ENCODE measurements around the gene HSD17B10. TPM values are rescaled to one million over a fixed set of nuclear protein-coding genes. Genes with fewer than 3 reads are reported as not detected.

Gene HSD17B10
- total RNA-seq, 1 donor from 2014 or later = 135 TPM

DNA sequence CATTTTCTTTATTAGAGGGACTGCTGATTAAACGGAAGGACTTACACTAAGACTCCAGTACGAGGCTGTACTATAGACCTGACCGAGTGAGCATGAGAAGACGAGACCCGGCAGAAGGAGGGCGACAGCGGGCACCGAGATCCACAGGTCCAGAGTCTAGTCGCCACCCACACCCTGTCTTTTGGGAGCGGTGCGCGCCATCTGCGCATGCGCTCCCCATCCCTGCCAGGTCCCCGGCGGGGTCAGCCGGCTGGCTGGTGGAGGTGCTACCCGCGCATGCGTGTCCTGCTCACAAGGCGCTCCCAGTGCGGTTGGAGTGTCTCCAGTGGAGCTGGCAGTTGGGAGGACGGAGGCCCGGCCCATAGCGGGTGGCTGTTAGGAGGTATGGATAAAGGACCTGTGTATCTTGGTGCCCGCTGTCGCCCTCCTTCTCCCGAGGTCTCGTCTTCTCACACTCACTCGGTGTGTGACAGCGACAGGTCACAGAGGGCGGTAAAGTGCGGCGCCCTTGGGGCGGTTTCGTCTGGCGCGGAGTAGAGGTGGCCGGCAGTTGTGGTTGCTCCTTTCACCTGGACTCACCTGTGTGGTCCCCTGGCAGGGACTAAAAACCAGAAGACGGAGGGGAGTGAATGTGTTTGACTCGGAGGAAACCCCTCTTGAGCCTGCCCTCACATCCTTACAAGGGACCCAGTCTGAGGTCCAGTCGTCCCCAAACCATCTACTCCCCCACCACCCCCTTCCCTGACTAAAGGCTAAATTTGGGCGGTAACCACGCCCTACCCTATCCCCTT lies 7.6 kb upstream of the HSD17B10 start:
- TF ChIP-seq, protein P1, sequence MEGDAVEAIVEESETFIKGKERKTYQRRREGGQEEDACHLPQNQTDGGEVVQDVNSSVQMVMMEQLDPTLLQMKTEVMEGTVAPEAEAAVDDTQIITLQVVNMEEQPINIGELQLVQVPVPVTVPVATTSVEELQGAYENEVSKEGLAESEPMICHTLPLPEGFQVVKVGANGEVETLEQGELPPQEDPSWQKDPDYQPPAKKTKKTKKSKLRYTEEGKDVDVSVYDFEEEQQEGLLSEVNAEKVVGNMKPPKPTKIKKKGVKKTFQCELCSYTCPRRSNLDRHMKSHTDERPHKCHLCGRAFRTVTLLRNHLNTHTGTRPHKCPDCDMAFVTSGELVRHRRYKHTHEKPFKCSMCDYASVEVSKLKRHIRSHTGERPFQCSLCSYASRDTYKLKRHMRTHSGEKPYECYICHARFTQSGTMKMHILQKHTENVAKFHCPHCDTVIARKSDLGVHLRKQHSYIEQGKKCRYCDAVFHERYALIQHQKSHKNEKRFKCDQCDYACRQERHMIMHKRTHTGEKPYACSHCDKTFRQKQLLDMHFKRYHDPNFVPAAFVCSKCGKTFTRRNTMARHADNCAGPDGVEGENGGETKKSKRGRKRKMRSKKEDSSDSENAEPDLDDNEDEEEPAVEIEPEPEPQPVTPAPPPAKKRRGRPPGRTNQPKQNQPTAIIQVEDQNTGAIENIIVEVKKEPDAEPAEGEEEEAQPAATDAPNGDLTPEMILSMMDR (conservative IDR thresholded peaks at IDR 0.05) = no peak
- Mint-ChIP-seq H3K36me3 (ENCODE audit: low read depth) (no peaks in the 10 kb centered on the region), H3K4me1 (peaks cover 8% of the 10 kb centered on the region), H3K9me3 (no peaks in the 10 kb centered on the region), H3K4me3 (peak overlapping the region; percentile 78), H3K27ac (ENCODE audit: unreplicated experiment) (no peak overlapping the region), H3K27me3 (ENCODE audit: low read depth) (peaks cover 31% of the 10 kb centered on the region)
- peak; percentile 65 for DNase-seq (ENCODE audit: low read depth, low spot score)

DNA sequence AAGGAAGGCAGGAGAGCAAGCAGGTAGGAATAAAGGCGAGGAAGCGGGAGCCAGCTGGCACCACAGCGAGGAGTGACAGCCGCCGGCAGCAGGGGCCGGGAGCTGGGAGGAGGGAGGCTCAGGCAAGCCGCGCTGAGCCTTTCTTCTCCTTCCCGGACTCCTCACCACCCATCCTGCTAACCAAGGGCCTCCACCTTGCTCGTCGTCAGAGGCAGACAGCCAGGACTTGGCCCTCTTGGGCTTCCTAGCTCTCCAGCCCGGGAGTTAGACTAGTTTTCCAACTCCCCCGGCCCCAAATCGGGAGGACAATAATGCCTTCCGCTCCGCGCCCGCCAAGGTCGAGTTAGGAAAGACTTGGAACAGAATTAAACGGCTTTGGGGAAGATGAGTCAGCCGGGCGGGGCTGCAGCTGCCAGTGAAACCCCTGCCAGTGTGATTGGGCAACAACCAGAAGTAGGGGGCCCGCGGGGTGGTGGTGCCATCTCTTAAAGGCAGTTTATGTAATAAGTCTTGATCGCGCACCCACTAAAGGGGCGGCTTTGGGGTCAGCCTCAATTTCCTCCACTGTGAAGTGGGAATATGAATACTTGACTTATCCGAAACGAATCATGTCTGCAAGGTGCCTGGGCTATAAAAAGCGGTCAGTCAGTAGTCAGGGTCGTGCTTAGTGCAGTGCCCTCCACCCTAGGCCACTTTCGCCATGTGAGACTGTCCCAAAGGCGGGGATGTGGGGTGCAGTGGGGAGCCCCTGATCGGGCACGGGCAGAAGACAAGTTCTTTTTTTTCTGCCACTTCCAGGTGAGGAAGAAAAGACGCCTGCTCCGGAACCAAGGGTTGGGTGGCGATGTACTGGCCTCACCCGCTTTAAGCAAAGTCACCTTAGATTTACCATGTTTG lies 6.7 kb upstream of the HSD17B10 start:
- no peak for DNase-seq (ENCODE audit: low read depth, low spot score)
- H3K9me3 Mint-ChIP-seq = no peaks in the 10 kb centered on the region

DNA sequence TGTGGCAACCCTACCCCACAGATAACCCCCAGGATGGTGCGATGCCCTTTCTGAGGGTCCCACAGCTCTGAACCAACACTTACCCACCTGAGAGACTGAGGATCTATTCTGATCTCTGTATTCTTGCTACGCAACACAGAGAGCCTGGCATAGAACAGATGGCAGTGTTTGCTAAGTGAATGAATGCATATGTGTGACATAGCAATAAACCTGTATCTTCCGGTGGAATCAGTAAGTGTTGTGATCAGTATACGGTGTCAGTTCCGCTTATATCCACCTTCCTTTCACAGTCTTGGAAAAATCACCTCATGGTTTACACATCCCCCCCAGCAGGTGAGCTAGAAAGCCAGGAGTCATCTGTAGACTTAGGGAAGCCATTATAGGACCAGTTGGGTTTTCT lies 5.9 kb upstream of the HSD17B10 start:
- H3K9me3 Mint-ChIP-seq = no peaks in the 10 kb centered on the region
- TF ChIP-seq, protein P1 (conservative IDR thresholded peaks at IDR 0.05) = no peak
- H3K27me3 Mint-ChIP-seq (ENCODE audit: low read depth) = peaks cover 34% of the 10 kb centered on the region
- H3K36me3 Mint-ChIP-seq (ENCODE audit: low read depth) = no peaks in the 10 kb centered on the region
- DNase-seq (ENCODE audit: low read depth, low spot score) = no peak
- peak overlapping the region; percentile 16 for H3K4me3 Mint-ChIP-seq
- H3K27ac Mint-ChIP-seq (ENCODE audit: unreplicated experiment) = no peak overlapping the region
- H3K4me1 Mint-ChIP-seq = peaks cover 8% of the 10 kb centered on the region

More for the DNA sequence above, 6.7 kb upstream of the HSD17B10 start:
- H3K27ac Mint-ChIP-seq (ENCODE audit: unreplicated experiment) = no peak overlapping the region
- H3K27me3 Mint-ChIP-seq (ENCODE audit: low read depth) = peaks cover 34% of the 10 kb centered on the region
- H3K36me3 Mint-ChIP-seq (ENCODE audit: low read depth) = no peaks in the 10 kb centered on the region
- H3K4me1 Mint-ChIP-seq = peaks cover 8% of the 10 kb centered on the region
- TF ChIP-seq, protein P1 (conservative IDR thresholded peaks at IDR 0.05) = no peak
- H3K4me3 Mint-ChIP-seq = peak overlapping the region; percentile 78

DNA sequence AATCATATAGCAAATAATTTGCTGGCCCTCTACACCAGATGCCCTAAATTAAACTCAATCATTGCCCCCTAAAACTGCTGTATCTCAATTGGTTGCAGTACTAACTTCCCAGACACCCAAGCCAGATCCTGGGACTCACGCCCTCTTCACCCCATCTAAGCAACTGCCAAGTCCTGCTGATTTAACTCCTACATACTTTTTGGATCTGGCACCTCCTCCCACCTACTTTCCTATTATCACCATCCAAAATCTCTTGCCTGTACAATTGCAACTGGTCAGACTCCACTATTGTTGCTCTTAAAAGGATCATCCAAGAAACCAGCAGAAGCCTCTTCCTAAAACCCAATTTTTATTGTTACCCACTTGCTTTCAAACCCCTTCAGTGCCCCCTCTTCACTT lies 4.7 kb upstream of the HSD17B10 start:
- Mint-ChIP-seq H3K9me3 (no peaks in the 10 kb centered on the region), H3K27ac (ENCODE audit: unreplicated experiment) (no peak overlapping the region), H3K27me3 (ENCODE audit: low read depth) (peaks cover 34% of the 10 kb centered on the region), H3K4me1 (peaks cover 17% of the 10 kb centered on the region), H3K4me3 (no peak overlapping the region), H3K36me3 (ENCODE audit: low read depth) (no peaks in the 10 kb centered on the region)
- TF ChIP-seq, protein P1 (conservative IDR thresholded peaks at IDR 0.05) = no peak
- DNase-seq (ENCODE audit: low read depth, low spot score) = no peak

DNA sequence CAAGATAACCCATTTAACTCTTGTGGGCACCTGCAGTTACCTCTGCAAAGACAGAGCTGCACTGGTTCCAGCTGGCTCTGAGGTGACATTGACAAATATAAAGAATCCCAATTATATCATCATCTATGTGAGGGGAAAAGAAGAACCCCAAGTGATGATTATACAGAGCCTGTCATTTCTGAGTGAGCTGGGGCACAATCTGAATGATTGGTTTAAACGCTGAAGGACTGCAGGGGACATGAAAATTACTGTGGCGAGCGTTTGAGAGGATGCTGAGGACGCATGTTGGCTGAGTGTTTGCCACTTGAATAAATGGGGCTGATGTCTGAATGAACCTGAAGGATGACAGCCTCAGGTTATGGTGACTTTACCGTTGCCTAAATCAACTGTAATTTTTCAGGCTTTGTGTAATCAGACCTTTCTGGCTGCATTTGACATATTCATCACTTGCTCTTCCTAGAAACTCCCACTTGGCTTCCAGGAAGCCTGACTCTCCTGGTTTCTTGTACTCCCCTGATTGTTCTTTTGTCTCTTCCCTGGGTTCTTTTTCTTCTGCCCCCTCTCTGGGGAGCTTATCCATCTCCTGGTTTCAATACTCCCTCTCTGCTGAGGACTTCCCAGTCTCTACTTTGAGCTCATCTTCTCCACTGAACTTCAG lies 4.1 kb upstream of the HSD17B10 start:
- Mint-ChIP-seq H3K4me3 (no peak overlapping the region), H3K27ac (ENCODE audit: unreplicated experiment) (no peak overlapping the region), H3K27me3 (ENCODE audit: low read depth) (peaks cover 34% of the 10 kb centered on the region), H3K9me3 (no peaks in the 10 kb centered on the region), H3K36me3 (ENCODE audit: low read depth) (no peaks in the 10 kb centered on the region), H3K4me1 (peaks cover 17% of the 10 kb centered on the region)
- no peak for DNase-seq (ENCODE audit: low read depth, low spot score)
- TF ChIP-seq, protein P1 (conservative IDR thresholded peaks at IDR 0.05) = no peak
